Panc1 (cell line): ENCODE data around the gene NUTM1.
"Not testable (repeated sequence)": the region's sequence is repeated elsewhere in the genome, so short reads cannot be mapped to it uniquely, and the experiment has no call there.

Experiments
- SIN3A ChIP-seq: IDR thresholded peaks from 2 replicates; pipeline ENCODE4 v1.6.1; 2012; ENCODE audit warnings: low read depth, mild to moderate bottlenecking, low read length, moderate library complexity, borderline replicate concordance; ENCODE audit not compliant: insufficient read depth
- TCF7L2 ChIP-seq: IDR thresholded peaks from 2 replicates; pipeline ENCODE4 v1.6.1; 2011; ENCODE audit warnings: mild to moderate bottlenecking, low read depth, low read length, inconsistent platforms
- TF ChIP-seq, protein P1 (sequence below): fragments of 450-650 bp; IDR thresholded peaks from 2 replicates; pipeline ENCODE4 v1.5.1; 2017; ENCODE audit warnings: mild to moderate bottlenecking

DNA sequence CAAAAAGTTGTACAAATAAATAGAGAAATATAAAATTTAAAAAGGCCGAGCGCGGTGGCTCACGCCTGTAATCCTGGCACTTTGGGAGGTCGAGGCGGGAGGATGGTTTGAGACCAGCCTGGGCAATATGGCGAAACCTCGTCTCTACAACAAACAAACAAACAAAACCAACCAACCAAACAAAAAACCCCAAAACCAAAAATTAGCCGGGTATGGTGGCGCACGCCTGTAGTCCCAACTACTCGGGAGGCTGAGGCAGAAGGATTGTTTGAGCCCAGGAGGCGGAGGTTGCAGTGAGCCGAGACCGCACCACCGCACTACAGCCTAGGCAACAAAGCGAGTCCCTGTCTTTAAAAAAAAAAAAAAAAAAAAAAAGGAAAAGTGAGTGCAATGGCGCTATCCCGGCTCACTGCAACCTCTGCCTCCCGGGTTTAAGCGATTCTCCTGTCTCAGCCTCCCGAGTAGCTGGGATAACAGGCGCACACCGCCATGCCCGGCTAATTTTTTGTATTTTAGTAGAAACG, 840 bp upstream of the NUTM1 start:
- TF ChIP-seq, protein P1, sequence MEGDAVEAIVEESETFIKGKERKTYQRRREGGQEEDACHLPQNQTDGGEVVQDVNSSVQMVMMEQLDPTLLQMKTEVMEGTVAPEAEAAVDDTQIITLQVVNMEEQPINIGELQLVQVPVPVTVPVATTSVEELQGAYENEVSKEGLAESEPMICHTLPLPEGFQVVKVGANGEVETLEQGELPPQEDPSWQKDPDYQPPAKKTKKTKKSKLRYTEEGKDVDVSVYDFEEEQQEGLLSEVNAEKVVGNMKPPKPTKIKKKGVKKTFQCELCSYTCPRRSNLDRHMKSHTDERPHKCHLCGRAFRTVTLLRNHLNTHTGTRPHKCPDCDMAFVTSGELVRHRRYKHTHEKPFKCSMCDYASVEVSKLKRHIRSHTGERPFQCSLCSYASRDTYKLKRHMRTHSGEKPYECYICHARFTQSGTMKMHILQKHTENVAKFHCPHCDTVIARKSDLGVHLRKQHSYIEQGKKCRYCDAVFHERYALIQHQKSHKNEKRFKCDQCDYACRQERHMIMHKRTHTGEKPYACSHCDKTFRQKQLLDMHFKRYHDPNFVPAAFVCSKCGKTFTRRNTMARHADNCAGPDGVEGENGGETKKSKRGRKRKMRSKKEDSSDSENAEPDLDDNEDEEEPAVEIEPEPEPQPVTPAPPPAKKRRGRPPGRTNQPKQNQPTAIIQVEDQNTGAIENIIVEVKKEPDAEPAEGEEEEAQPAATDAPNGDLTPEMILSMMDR, result not testable (repeated sequence)
- not testable (repeated sequence) for TF ChIP-seq TCF7L2, SIN3A
